ENCODE measurements around the gene CAPN12. TPM values are rescaled to one million over a fixed set of nuclear protein-coding genes. Genes with fewer than 3 reads are reported as not detected.
A peak's percentile ranks its signal among the peaks of the same experiment; 100 is the strongest.

The CAPN12 gene
- total RNA-seq, 3 donors from 2014 or later: 3.1 to 15.9 (median 14.9) TPM

- intact Hi-C loops (cut with DNase I, micrococcal nuclease): no loop called here
- Histone ChIP-seq H3K4me3 (no peak overlapping the region), H3K4me1 (ENCODE audit: low read depth) (peaks cover 83% of the 10 kb centered on the region), H3K9me3 (no peaks in the 10 kb centered on the region), H3K36me3 (ENCODE audit: low read depth) (peaks cover 2% of the 10 kb centered on the region)
- ATAC-seq (no peak), DNase-seq (no peak)
- TF ChIP-seq CTCF (IDR thresholded peaks at IDR 0.05): no peak
Observed at GRCh38 chr19:38696729-38697055, 47.6 kb downstream of the CAPN12 start.

GRCh38 chr19:38695832-38696728 is 48.2 kb downstream of the CAPN12 start:
- intact Hi-C loops (cut with DNase I, micrococcal nuclease): no loop called here

DNA sequence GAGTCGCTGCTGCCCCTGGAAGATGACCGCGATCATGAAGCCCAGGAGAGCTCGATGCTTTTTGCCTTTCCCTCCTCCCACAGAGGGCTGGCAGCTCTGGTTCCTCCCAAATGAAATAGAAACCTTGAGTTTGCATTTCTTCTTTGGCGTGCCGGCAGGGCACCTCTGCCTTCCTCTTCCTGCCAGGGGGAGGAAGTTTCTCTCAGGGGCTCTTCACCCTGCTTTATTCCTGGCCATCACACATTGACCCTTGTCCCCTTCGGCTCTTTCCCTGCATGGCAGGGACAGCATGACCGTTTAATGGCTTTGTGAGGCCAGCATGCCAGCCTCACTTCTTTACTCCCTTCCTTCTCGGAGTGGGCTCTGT is 49.0 kb downstream of the CAPN12 start:
- ATAC-seq (peak; percentile 13), DNase-seq (no peak)
- Histone ChIP-seq H3K4me1 (ENCODE audit: low read depth) (peaks cover 82% of the 10 kb centered on the region), H3K9me3 (no peaks in the 10 kb centered on the region), H3K36me3 (ENCODE audit: low read depth) (no peaks in the 10 kb centered on the region), H3K4me3 (no peak overlapping the region)
- no peak for TF ChIP-seq CTCF (IDR thresholded peaks at IDR 0.05)
- intact Hi-C loops (cut with DNase I, micrococcal nuclease): no loop called here

More at GRCh38 chr19:38695832-38696728, 48.2 kb downstream of the CAPN12 start:
- Histone ChIP-seq H3K9me3 (no peaks in the 10 kb centered on the region), H3K4me1 (ENCODE audit: low read depth) (peaks cover 84% of the 10 kb centered on the region), H3K4me3 (no peak overlapping the region), H3K36me3 (ENCODE audit: low read depth) (no peaks in the 10 kb centered on the region)
- DNase-seq (no peak), ATAC-seq (no peak)
- TF ChIP-seq CTCF (IDR thresholded peaks at IDR 0.05): no peak

GRCh38 chr19:38693380-38694223 is 50.7 kb downstream of the CAPN12 start:
- Histone ChIP-seq H3K4me1 (ENCODE audit: low read depth) (peaks cover 75% of the 10 kb centered on the region), H3K36me3 (ENCODE audit: low read depth) (no peaks in the 10 kb centered on the region), H3K9me3 (no peaks in the 10 kb centered on the region), H3K4me3 (no peak overlapping the region)
- DNase-seq (no peak), ATAC-seq (peak; percentile 49)
- no peak for TF ChIP-seq CTCF (IDR thresholded peaks at IDR 0.05)
- intact Hi-C loops (cut with DNase I, micrococcal nuclease): no loop called here

DNA sequence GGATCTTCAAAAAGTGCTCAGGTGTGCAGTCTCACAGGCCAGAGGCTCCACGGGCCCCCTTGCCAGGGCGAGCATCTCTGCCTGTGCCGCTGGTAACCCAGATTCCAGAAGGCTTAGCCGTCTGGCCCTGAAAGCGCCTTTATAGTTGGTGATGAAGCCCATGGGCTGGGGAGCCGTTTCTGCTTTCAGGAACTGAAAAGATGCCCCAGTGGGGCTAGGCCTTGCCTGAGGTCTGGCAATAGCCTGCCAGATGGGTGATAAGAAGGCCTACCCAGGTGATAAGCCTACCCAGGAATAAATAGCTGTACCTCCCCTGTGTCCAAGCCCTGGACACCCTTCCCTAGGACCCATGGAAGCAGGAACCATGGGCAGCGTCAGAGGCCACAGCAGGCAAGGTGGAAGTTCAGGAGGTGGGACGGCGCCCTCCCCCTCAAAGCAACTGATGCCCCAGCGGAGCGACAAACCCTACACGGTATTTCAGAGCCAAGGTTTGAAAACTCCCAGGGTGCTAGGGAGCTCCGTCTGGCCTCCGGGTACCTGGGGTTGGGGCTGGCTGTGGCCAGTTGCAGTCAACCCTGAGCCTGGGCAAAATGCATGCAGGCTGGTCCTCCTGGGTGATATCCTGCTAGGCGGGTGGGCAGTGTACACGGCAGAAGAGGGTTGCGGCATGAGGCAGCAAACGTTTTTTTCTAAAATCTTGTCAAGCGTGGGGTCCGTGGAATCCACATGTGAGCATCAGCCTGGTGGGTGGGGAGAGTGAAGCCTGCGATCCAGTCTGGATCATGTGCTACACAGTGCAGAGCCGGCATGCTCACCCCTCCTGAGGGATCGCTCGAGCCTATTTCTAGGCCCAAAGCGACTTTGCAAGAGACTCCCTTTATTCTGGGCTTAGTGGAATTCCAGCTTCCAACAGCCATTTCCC is 51.6 kb downstream of the CAPN12 start:
- Histone ChIP-seq H3K9me3 (no peaks in the 10 kb centered on the region), H3K36me3 (ENCODE audit: low read depth) (no peaks in the 10 kb centered on the region), H3K4me3 (no peak overlapping the region), H3K4me1 (ENCODE audit: low read depth) (peaks cover 72% of the 10 kb centered on the region)
- no peak for ATAC-seq
- intact Hi-C loops (cut with DNase I, micrococcal nuclease): no loop called here
- no peak for TF ChIP-seq CTCF (IDR thresholded peaks at IDR 0.05)
- no peak for DNase-seq

All from mucosa of descending colon (tissue), 3 donors.